GM19193 (cell line): ENCODE measurements around the gene KANK4.

Experiments
- POLR2A ChIP-seq: IDR thresholded peaks from 4 replicates; pipeline ENCODE4 v1.6.1; 2011; ENCODE audit not compliant: insufficient read depth, insufficient read length; ENCODE audit errors: extremely low read depth

The KANK4 gene

GRCh38 chr1:62274496-62275485 is 44.4 kb downstream of the KANK4 start:
- TF ChIP-seq POLR2A: no peak

- no peak for TF ChIP-seq POLR2A
These were observed 45.3 kb downstream of the KANK4 start for GRCh38 chr1:62273953-62274352.

GRCh38 chr1:62271948-62272728 is 47.1 kb downstream of the KANK4 start:
- no peak for TF ChIP-seq POLR2A

- no peak for TF ChIP-seq POLR2A
These were observed 48.1 kb downstream of the KANK4 start for GRCh38 chr1:62271134-62271533.

- no peak for TF ChIP-seq POLR2A
These were observed 49.3 kb downstream of the KANK4 start for GRCh38 chr1:62269851-62270495.

GRCh38 chr1:62269439-62269838 is 49.8 kb downstream of the KANK4 start:
- no peak for TF ChIP-seq POLR2A

GRCh38 chr1:62268315-62268714 is 50.9 kb downstream of the KANK4 start:
- no peak for TF ChIP-seq POLR2A

GRCh38 chr1:62265956-62266935 is 53.0 kb downstream of the KANK4 start:
- no peak for TF ChIP-seq POLR2A

- no peak for TF ChIP-seq POLR2A
These were observed 55.4 kb downstream of the KANK4 start for GRCh38 chr1:62263814-62264353.

- TF ChIP-seq POLR2A: no peak
These were observed 56.0 kb downstream of the KANK4 start for GRCh38 chr1:62263006-62263813.

- TF ChIP-seq POLR2A: no peak
These were observed 58.5 kb downstream of the KANK4 start for GRCh38 chr1:62260688-62261087.

GRCh38 chr1:62259551-62259950 is 59.7 kb downstream of the KANK4 start:
- TF ChIP-seq POLR2A: no peak
